ENCODE data around the gene MRPL36. TPM values are rescaled to one million over a fixed set of nuclear protein-coding genes. Genes with fewer than 3 reads are reported as not detected.

MRPL36 gene
- total RNA-seq, 4 donors from 2014 or later: 37.7 to 63.4 (median 46.7) TPM

- Histone ChIP-seq H3K36me3 (peaks cover 0 to 10% of the 10 kb centered on the region in 2 donors), H3K4me3 (no peak overlapping the region), H3K27ac (no peak overlapping the region), H3K27me3 (peaks cover 56% of the 10 kb centered on the region), H3K9me3 (no peaks in the 10 kb centered on the region), H3K4me1 (no peaks in the 10 kb centered on the region)
- no peak for ATAC-seq
- TF ChIP-seq POLR2A (IDR thresholded peaks at IDR 0.05): no peak
- TF ChIP-seq POLR2AphosphoS5 (IDR thresholded peaks at IDR 0.05): no peak
- TF ChIP-seq CTCF (IDR thresholded peaks at IDR 0.05): no peak
- 51 to 64% methylated on average over 13 to 19 of the region's 21 CpGs for WGBS, 2 donors (ENCODE audit: low coverage in 1 of 2)
Observed at GRCh38 chr5:1834721-1835429, 35.2 kb upstream of the MRPL36 start.

- Histone ChIP-seq H3K27ac (no peak overlapping the region), H3K4me3 (no peak overlapping the region), H3K27me3 (peaks cover 50% of the 10 kb centered on the region), H3K4me1 (no peaks in the 10 kb centered on the region), H3K9me3 (no peaks in the 10 kb centered on the region), H3K36me3 (peaks cover 0 to 15% of the 10 kb centered on the region in 2 donors)
- no peak for ATAC-seq
- WGBS, 2 donors (ENCODE audit: low coverage in 1 of 2): 80% methylated on average over 9 of the region's 22 CpGs; no CpG with 5 or more reads in 1 of the 2 donors
- TF ChIP-seq POLR2AphosphoS5 (IDR thresholded peaks at IDR 0.05) (no peak), CTCF (IDR thresholded peaks at IDR 0.05) (no peak), EP300 (IDR thresholded peaks at IDR 0.05) (no peak), POLR2A (IDR thresholded peaks at IDR 0.05) (no peak)
Observed at GRCh38 chr5:1834022-1834551, 34.5 kb upstream of the MRPL36 start.

GRCh38 chr5:1833264-1834021 is 33.8 kb upstream of the MRPL36 start:
- Histone ChIP-seq H3K9me3 (no peaks in the 10 kb centered on the region), H3K36me3 (peaks cover 0 to 15% of the 10 kb centered on the region in 2 donors), H3K27ac (no peak overlapping the region), H3K4me1 (no peaks in the 10 kb centered on the region), H3K27me3 (peaks cover 43% of the 10 kb centered on the region), H3K4me3 (no peak overlapping the region)
- TF ChIP-seq POLR2A (IDR thresholded peaks at IDR 0.05) (no peak), EP300 (IDR thresholded peaks at IDR 0.05) (no peak), POLR2AphosphoS5 (IDR thresholded peaks at IDR 0.05) (no peak), CTCF (IDR thresholded peaks at IDR 0.05) (no peak)
- ATAC-seq: no peak
- WGBS, 2 donors (ENCODE audit: low coverage in 1 of 2): 72% methylated on average over 2 of the region's 16 CpGs; no CpG with 5 or more reads in 1 of the 2 donors

- H3K4me3 ChIP-seq: no peak overlapping the region
- no peak for TF ChIP-seq POLR2AphosphoS5 (IDR thresholded peaks at IDR 0.05)
- no peak for TF ChIP-seq EP300 (IDR thresholded peaks at IDR 0.05)
- no peak for TF ChIP-seq POLR2A (IDR thresholded peaks at IDR 0.05)
- no peak for TF ChIP-seq CTCF (IDR thresholded peaks at IDR 0.05)
- H3K27me3 ChIP-seq: peaks cover 37% of the 10 kb centered on the region
- H3K4me1 ChIP-seq: no peaks in the 10 kb centered on the region
- H3K9me3 ChIP-seq: no peaks in the 10 kb centered on the region
- 81 to 90% methylated on average over 4 to 10 of the region's 28 CpGs for WGBS, 2 donors (ENCODE audit: low coverage in 1 of 2)
- ATAC-seq: no peak
- no peak overlapping the region for H3K27ac ChIP-seq
- peaks cover 0 to 16% of the 10 kb centered on the region in 2 donors for H3K36me3 ChIP-seq
Observed at GRCh38 chr5:1832511-1833250, 33.0 kb upstream of the MRPL36 start.

Measured in gastroesophageal sphincter (tissue), 4 donors.